H9 (cell line): ENCODE results near the gene C19orf44. TPM values are rescaled to one million over a fixed set of nuclear protein-coding genes. Genes with fewer than 3 reads are reported as not detected.
A peak's percentile ranks its signal among the peaks of the same experiment; 100 is the strongest.

Experiments used
- DNase-seq: peaks from one replicate; pipeline ENCODE4 v3.0.0-alpha.2; 2017
- H2AFZ ChIP-seq: one replicate; pipeline ENCODE4 v1.6.1; 2013; ENCODE audit warnings: mild to moderate bottlenecking, low read length, control low read depth, moderate library complexity
- H2AK5ac ChIP-seq: 2 replicates; pipeline ENCODE4 v1.6.1; 2013; ENCODE audit warnings: low read length, control low read depth, mixed read lengths; ENCODE audit not compliant: insufficient read length
- H2BK120ac ChIP-seq: one replicate; pipeline ENCODE4 v1.6.1; 2013; ENCODE audit warnings: low read depth, mild to moderate bottlenecking, low read length, control low read depth, inconsistent platforms; ENCODE audit not compliant: poor library complexity, severe bottlenecking
- H2BK12ac ChIP-seq: 2 replicates; pipeline ENCODE4 v1.6.1; 2013; ENCODE audit warnings: low read length, control low read depth, mixed read lengths, low read depth; ENCODE audit not compliant: insufficient read length
- H2BK15ac ChIP-seq: 2 replicates; pipeline ENCODE4 v1.6.1; 2013; ENCODE audit warnings: low read depth, low read length, control low read depth
- H2BK20ac ChIP-seq: one replicate; pipeline ENCODE4 v1.6.1; 2013; ENCODE audit warnings: low read depth, mild to moderate bottlenecking, low read length, control low read depth, inconsistent platforms; ENCODE audit not compliant: poor library complexity, severe bottlenecking
- H2BK5ac ChIP-seq: 2 replicates; pipeline ENCODE4 v1.6.1; 2013; ENCODE audit warnings: low read length, control low read depth, mixed read lengths; ENCODE audit not compliant: insufficient read length
- H3K14ac ChIP-seq: 2 replicates; pipeline ENCODE4 v1.6.1; 2013; ENCODE audit warnings: low read length, control low read depth; ENCODE audit not compliant: insufficient read depth
- H3K18ac ChIP-seq: 2 replicates; pipeline ENCODE4 v1.6.1; 2013; ENCODE audit warnings: low read depth, mild to moderate bottlenecking, mixed read lengths, low read length, control low read depth; ENCODE audit not compliant: insufficient read length
- H3K23ac ChIP-seq: 2 replicates; pipeline ENCODE4 v1.6.1; 2013; ENCODE audit warnings: low read length, control low read depth, mixed read lengths, low read depth; ENCODE audit not compliant: insufficient read length
- H3K23me2 ChIP-seq: 2 replicates; pipeline ENCODE4 v1.6.1; 2013; ENCODE audit warnings: low read depth, mild to moderate bottlenecking, mixed read lengths, low read length, control low read depth; ENCODE audit not compliant: insufficient read length, poor library complexity, severe bottlenecking
- H3K27ac ChIP-seq: 2 replicates; pipeline ENCODE4 v1.5.1; 2013; ENCODE audit warnings: low read length, control low read depth, mixed read lengths, low read depth; ENCODE audit not compliant: insufficient read length
- H3K27me3 ChIP-seq: 2 replicates; pipeline ENCODE4 v1.6.1; 2013; ENCODE audit warnings: low read length, control low read depth, inconsistent platforms; ENCODE audit not compliant: insufficient read depth
- H3K4ac ChIP-seq: 2 replicates; pipeline ENCODE4 v1.6.1; 2013; ENCODE audit warnings: low read depth, mild to moderate bottlenecking, control low read depth, inconsistent platforms, low read length, moderate library complexity
- H3K4me1 ChIP-seq: 2 replicates; pipeline ENCODE4 v1.6.1; 2013; ENCODE audit warnings: low read length, control low read depth, inconsistent platforms; ENCODE audit not compliant: insufficient read depth
- H3K4me2 ChIP-seq: 2 replicates; pipeline ENCODE4 v1.6.1; 2013; ENCODE audit warnings: low read length, control low read depth, mixed read lengths; ENCODE audit not compliant: insufficient read length, insufficient read depth
- H3K56ac ChIP-seq: 2 replicates; pipeline ENCODE4 v1.6.1; 2013; ENCODE audit warnings: low read depth, mild to moderate bottlenecking, mixed read lengths, low read length, control low read depth; ENCODE audit not compliant: insufficient read length
- H3K79me1 ChIP-seq: 2 replicates; pipeline ENCODE4 v1.6.1; 2013; ENCODE audit warnings: low read depth, mild to moderate bottlenecking, moderate library complexity, low read length, control low read depth, inconsistent platforms; ENCODE audit not compliant: insufficient read depth, poor library complexity, severe bottlenecking
- H3K79me2 ChIP-seq: 2 replicates; pipeline ENCODE4 v1.6.1; 2013; ENCODE audit warnings: low read length, control low read depth, inconsistent platforms; ENCODE audit not compliant: insufficient read depth
- H3K9ac ChIP-seq: 2 replicates; pipeline ENCODE4 v1.6.1; 2013; ENCODE audit warnings: low read length, control low read depth, mixed read lengths; ENCODE audit not compliant: insufficient read length; ENCODE audit errors: extremely low read depth
- H3K9me3 ChIP-seq: one replicate; pipeline ENCODE4 v1.6.1; 2013; ENCODE audit warnings: low read depth, low read length, inconsistent platforms; ENCODE audit not compliant: control insufficient read depth
- H3T11ph ChIP-seq: one replicate; pipeline ENCODE4 v1.6.1; 2013; ENCODE audit warnings: mild to moderate bottlenecking, low read length, control low read depth, inconsistent platforms
- H4K20me1 ChIP-seq: one replicate; pipeline ENCODE4 v1.6.1; 2013; ENCODE audit not compliant: control insufficient read depth, insufficient read length, insufficient read depth
- H4K5ac ChIP-seq: 2 replicates; pipeline ENCODE4 v1.6.1; 2013; ENCODE audit warnings: low read depth, mild to moderate bottlenecking, mixed read lengths, low read length, control low read depth; ENCODE audit not compliant: insufficient read length
- H4K8ac ChIP-seq: replicated peaks from 2 replicates; pipeline ENCODE4 v1.6.1; 2013; ENCODE audit warnings: low read length, control low read depth, mixed read lengths, low read depth; ENCODE audit not compliant: insufficient read length
- H4K91ac ChIP-seq: 2 replicates; pipeline ENCODE4 v1.6.1; 2013; ENCODE audit warnings: low read depth, mild to moderate bottlenecking, moderate library complexity, mixed read lengths, low read length, control low read depth; ENCODE audit not compliant: insufficient read length
- H3K27ac Mint-ChIP-seq, 3 experiments: 2 replicates in 2 of 3; 3 replicates in 1 of 3; pipeline ENCODE4 v1.8.0; 2020 to 2021; ENCODE audit warnings: mixed read lengths in 3 of 3, mild to moderate bottlenecking in 1 of 3, moderate library complexity in 1 of 3
- H3K27me3 Mint-ChIP-seq: 2 replicates; pipeline ENCODE4 v1.8.0; 2021; ENCODE audit warnings: low read depth, mild to moderate bottlenecking, moderate library complexity, mixed read lengths
- H3K36me3 Mint-ChIP-seq, 3 experiments: 2 replicates in 2 of 3; 3 replicates in 1 of 3; pipeline ENCODE4 v1.8.0; 2020 to 2021; ENCODE audit warnings: low read depth in 3 of 3, mixed read lengths in 3 of 3; ENCODE audit not compliant: insufficient read depth in 1 of 3
- H3K4me1 Mint-ChIP-seq, 2 experiments: 2 replicates each; pipeline ENCODE4 v1.8.0; 2020; ENCODE audit warnings: mixed read lengths in 2 of 2
- H3K4me3 Mint-ChIP-seq, 2 experiments: 2 replicates in 1 of 2; 3 replicates in 1 of 2; pipeline ENCODE4 v1.8.0; 2020 to 2021; ENCODE audit warnings: mild to moderate bottlenecking in 2 of 2, mixed read lengths in 2 of 2, moderate library complexity in 1 of 2
- H3K9me3 Mint-ChIP-seq, 2 experiments: 2 replicates in 1 of 2; 3 replicates in 1 of 2; pipeline ENCODE4 v1.8.0; 2020; ENCODE audit warnings: mild to moderate bottlenecking in 2 of 2, mixed read lengths in 2 of 2, moderate library complexity in 1 of 2
- CTCF ChIP-seq: fragments of 200-600 bp; sonication (generic); conservative IDR thresholded peaks from 3 replicates; pipeline ENCODE4 v1.8.0; 2021; ENCODE audit warnings: antibody characterized with exemption, mild to moderate bottlenecking
- WGBS: extraction: QIAGEN DNeasy Blood & Tissue Kit; methylation state at CpG from one replicate; pipeline ENCODE4 v1.1.7; 2013; ENCODE audit warnings: missing lambda C conversion rate, low lambda C conversion rate, mixed read lengths; ENCODE audit not compliant: insufficient read length; ENCODE audit errors: extremely low coverage; 5-methylcytosine and 5-hydroxymethylcytosine counted together
- total RNA-seq: library from RNA; stranded (reverse); gene quantifications from 2 replicates; pipeline ENCODE4 v1.2.1, GENCODE V29; 2021

The C19orf44 gene
- total RNA-seq, 1 experiment from 2014 or later, result 6.4 TPM

GRCh38 chr19:16460454-16460853 is 35.7 kb upstream of the C19orf44 start:
- Mint-ChIP-seq H3K4me1 (peaks cover 34 to 46% of the 10 kb centered on the region in 2 experiments), H3K27ac (peak overlapping the region in 2 of 3 experiments; percentile 70 to 85; a peak in 3 of 7 replicates), H3K36me3 (peaks cover 0 to 5% (median 3%) of the 10 kb centered on the region in 3 experiments; a peak in 4 of 7 replicates), H3K9me3 (no peaks in the 10 kb centered on the region), H3K27me3 (no peaks in the 10 kb centered on the region), H3K4me3 (no peak overlapping the region)
- Histone ChIP-seq H3K56ac (no peak overlapping the region), H2AK5ac (no peak overlapping the region), H3K9ac (no peak overlapping the region), H3T11ph (no peak overlapping the region), H4K8ac (no peak overlapping the region), H3K4me2 (no peak overlapping the region), H3K9me3 (no peaks in the 10 kb centered on the region), H4K5ac (no peak overlapping the region), H2AFZ (no peak overlapping the region), H2BK20ac (no peak overlapping the region), H3K23me2 (no peaks in the 10 kb centered on the region), H3K4me1 (peaks cover 12% of the 10 kb centered on the region; the same call in 1 of the 2 replicates), H3K23ac (no peak overlapping the region), H3K18ac (no peak overlapping the region), H2BK12ac (no peak overlapping the region), H3K27me3 (no peaks in the 10 kb centered on the region), H3K79me1 (no peaks in the 10 kb centered on the region), H2BK120ac (no peak overlapping the region), H3K79me2 (peaks cover 34% of the 10 kb centered on the region; the same call in 1 of the 2 replicates), H4K20me1 (peaks cover 2% of the 10 kb centered on the region), H3K4ac (no peak overlapping the region), H3K27ac (no peak overlapping the region), H3K14ac (no peak overlapping the region), H2BK5ac (no peak overlapping the region), H4K91ac (no peak overlapping the region), H2BK15ac (no peak overlapping the region)
- TF ChIP-seq CTCF, result no peak
- WGBS, result no CpG with 5 or more reads among the region's 8 CpGs
- DNase-seq, result no peak
